HG02884 (cell line): Measurements from ENCODE around the gene S100A13.
"Not testable (repeated sequence)": the region's sequence is repeated elsewhere in the genome, so short reads cannot be mapped to it uniquely, and the experiment has no call there.

Experiments
- ATAC-seq: cut with Tn5 transposase; IDR thresholded peaks from one replicate; pipeline ENCODE4 v1.9.1; 2021; ENCODE audit warnings: mild to moderate bottlenecking, moderate library complexity; ENCODE audit not compliant: unreplicated experiment

Gene S100A13

GRCh38 chr1:153575497-153575896, 51.8 kb downstream of the S100A13 start:
- ATAC-seq = not testable (repeated sequence)

GRCh38 chr1:153575081-153575491, 52.2 kb downstream of the S100A13 start:
- not testable (repeated sequence) for ATAC-seq

- ATAC-seq = no peak
Observed at GRCh38 chr1:153573351-153573750, 54.0 kb downstream of the S100A13 start.

GRCh38 chr1:153572569-153573015, 54.7 kb downstream of the S100A13 start:
- ATAC-seq = no peak

- ATAC-seq = no peak
Observed at GRCh38 chr1:153571706-153572105, 55.6 kb downstream of the S100A13 start.

- no peak for ATAC-seq
Observed at GRCh38 chr1:153570874-153571273, 56.4 kb downstream of the S100A13 start.

GRCh38 chr1:153569465-153569864, 57.8 kb downstream of the S100A13 start:
- ATAC-seq = no peak
